Retinal pigment epithelial cell (primary cell): ENCODE results near the gene PBX1.

Source experiments
- DNase-seq: peaks from one replicate; pipeline ENCODE4 v3.0.0-alpha.2; 2010; ENCODE audit warnings: low read depth
- H3K4me3 ChIP-seq: 2 replicates; pipeline ENCODE4 v1.5.1; 2011; ENCODE audit warnings: mild to moderate bottlenecking, low read length, control low read depth, moderate library complexity
- TF ChIP-seq, protein P1 (sequence below): conservative IDR thresholded peaks from 2 replicates; pipeline ENCODE4 v1.5.1; 2011; ENCODE audit warnings: low read depth, low read length, control low read depth, inconsistent platforms

Gene PBX1

DNA sequence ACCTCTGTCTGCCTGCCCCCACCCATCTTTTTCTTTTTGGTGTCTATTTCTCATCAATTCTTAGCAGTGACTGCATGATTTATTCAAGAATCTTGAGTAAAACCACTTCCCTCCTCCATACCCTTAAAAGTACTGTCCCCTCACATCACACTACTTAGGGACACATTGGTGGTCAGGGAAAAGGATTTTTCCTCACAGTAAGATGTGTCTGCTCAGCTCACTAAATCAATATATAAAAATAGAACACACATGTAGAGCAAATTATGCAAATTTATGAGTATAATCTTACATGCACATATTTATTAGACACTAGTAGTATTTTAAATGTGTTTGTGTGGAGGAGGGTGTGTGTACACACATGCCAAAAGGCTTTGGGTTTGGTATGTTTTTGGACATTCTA, 202.0 kb downstream of the PBX1 start:
- TF ChIP-seq, protein P1, sequence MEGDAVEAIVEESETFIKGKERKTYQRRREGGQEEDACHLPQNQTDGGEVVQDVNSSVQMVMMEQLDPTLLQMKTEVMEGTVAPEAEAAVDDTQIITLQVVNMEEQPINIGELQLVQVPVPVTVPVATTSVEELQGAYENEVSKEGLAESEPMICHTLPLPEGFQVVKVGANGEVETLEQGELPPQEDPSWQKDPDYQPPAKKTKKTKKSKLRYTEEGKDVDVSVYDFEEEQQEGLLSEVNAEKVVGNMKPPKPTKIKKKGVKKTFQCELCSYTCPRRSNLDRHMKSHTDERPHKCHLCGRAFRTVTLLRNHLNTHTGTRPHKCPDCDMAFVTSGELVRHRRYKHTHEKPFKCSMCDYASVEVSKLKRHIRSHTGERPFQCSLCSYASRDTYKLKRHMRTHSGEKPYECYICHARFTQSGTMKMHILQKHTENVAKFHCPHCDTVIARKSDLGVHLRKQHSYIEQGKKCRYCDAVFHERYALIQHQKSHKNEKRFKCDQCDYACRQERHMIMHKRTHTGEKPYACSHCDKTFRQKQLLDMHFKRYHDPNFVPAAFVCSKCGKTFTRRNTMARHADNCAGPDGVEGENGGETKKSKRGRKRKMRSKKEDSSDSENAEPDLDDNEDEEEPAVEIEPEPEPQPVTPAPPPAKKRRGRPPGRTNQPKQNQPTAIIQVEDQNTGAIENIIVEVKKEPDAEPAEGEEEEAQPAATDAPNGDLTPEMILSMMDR, result no peak
- no peak overlapping the region for H3K4me3 ChIP-seq
- no peak for DNase-seq

DNA sequence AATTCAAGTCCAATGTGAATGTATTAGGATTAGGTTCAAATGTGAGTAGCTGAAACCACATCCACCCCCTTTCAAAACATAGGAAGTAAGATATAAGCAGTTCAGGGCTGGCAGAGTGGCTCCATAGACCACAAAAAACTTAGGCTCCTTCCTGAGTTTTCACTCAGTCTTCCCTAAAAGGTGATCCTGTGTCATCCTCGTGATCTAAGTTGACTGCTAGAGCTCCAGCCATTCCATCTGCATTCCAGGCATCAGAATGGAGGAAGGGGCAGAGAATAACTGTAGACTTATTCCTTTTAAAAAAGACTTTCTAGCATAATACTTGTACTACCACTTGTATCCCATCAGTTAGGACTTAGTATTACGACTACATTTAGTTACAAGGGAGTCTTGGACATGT, 204.1 kb downstream of the PBX1 start:
- no peak for DNase-seq
- H3K4me3 ChIP-seq, result no peak overlapping the region
- TF ChIP-seq, protein P1, result no peak

DNA sequence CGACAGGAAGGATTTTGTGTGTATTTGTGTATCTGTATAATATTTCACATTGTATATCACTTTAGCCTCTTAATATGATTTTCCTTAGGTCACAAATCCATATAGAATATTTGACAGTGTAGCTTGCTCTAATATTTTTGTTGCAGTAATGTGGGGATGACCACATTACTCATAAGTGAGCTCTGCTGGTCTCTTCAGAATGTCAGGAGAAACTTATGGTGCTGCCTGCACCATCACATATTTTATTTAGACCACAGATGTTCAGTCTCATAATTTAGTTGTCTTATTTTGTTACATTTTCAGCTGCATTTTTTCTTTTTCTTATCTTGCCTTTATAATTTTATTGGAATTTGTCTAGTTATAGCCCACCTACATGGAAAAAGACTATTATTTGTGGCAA, 205.3 kb downstream of the PBX1 start:
- no peak for DNase-seq
- TF ChIP-seq, protein P1, result no peak
- no peak overlapping the region for H3K4me3 ChIP-seq

DNA sequence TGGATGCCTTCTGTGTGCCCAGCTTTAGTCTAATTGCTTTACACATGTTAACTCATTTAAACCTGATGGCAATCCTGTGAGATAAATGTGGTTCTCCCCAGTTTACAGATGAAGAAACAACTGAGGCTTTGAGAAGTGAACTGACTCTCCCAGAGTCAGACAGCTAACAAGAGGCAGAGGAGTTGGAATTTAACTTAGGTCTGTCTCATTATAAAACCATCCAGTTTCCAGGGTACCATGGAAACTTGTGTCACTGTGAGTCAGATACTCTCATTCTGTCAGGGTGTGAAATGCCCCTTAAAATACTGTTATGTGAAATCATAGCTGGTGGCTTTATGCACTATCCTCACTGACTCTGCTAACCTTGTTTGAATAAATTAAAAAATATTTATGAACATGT, 206.6 kb downstream of the PBX1 start:
- H3K4me3 ChIP-seq, result no peak overlapping the region
- DNase-seq, result peak; percentile 66
- TF ChIP-seq, protein P1, result no peak

DNA sequence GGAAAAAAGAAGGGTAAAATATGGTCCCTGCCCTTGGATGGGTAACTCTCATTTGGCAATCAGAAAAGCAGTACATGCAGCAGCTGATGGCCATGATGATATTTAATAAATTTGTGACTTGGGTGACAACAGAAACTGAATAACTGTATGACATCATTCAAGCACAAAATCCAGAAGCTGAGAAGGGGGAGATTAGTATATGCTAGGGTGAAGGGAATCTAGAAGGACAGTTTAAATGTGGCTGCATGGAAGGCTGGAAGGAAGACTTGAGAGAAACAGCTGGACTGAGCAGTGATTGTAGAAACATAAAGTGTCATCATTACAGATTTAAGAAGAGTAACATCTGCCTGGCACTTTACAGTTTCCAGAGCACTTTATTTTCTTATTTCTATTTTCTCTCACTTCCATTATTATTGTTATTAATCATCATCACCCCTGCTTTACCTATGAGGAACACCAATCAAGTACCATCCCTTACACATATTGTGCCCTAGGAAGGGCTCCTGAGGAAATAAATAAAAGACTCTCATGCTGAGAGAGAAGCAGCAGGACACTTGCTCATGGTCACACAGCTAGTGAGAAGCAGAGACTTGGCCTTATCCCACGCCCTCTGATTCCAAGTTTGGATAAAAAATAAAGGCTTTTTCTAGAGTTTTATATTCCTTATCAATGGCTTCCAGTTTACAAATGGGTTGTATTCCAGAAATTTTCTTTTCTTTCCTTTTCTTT, 207.2 kb downstream of the PBX1 start:
- TF ChIP-seq, protein P1, result no peak

DNA sequence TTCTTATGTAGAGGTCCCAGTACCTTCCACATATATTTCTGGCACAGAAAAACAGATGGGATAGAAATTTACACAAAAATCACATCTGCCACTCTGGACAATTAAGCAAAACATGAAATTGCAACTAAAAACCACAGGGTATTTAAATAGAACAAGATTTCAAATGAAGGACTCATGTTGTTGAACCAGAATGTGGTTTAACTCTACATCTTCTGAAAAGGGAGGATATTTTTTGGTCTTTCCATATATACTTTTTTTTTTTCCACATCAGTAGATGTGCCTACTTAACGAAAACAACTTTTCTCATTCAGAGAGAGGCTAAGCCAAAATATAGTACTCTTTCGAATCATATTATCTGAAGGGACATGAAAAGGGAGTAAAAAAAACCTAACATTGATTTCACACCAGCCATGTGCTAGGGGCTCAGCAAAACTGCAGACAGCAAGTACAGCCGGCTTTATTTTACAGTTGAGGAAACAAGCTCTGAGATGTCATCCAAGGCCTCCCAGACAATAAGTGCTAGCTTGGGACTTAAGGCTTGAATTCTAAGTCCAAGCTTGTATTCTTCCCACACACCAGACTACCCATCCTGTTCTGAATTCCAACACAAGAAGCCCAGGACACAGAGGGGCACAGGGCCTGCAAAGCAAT, 208.9 kb downstream of the PBX1 start:
- TF ChIP-seq, protein P1, result no peak
- no peak overlapping the region for H3K4me3 ChIP-seq
- DNase-seq, result no peak

More for the DNA sequence above, 207.2 kb downstream of the PBX1 start:
- no peak for DNase-seq
- H3K4me3 ChIP-seq, result no peak overlapping the region

DNA sequence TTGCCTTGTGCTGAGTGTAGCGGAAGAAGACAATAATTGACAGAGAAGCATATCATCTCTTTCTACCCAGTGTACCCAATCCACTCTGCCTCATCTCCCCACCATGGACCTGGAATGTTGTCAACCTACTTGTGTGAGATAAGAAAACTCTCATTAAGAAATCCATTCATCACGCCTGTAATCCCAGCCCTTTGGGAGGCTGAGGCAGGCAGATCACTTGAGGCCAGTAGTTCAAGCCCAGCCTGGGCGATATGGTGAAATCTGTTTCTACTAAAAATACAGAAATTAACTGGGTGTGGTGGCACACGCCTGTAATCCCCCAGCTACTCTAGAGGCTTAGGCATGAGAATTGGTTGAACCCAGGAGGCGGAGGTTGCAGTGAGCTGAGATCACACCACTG, 209.6 kb downstream of the PBX1 start:
- no peak for DNase-seq
- no peak overlapping the region for H3K4me3 ChIP-seq
- TF ChIP-seq, protein P1, result no peak
